ENCODE measurements around the gene SEMA4F. TPM values are rescaled to one million over a fixed set of nuclear protein-coding genes. Genes with fewer than 3 reads are reported as not detected.

Gene SEMA4F, protein sequence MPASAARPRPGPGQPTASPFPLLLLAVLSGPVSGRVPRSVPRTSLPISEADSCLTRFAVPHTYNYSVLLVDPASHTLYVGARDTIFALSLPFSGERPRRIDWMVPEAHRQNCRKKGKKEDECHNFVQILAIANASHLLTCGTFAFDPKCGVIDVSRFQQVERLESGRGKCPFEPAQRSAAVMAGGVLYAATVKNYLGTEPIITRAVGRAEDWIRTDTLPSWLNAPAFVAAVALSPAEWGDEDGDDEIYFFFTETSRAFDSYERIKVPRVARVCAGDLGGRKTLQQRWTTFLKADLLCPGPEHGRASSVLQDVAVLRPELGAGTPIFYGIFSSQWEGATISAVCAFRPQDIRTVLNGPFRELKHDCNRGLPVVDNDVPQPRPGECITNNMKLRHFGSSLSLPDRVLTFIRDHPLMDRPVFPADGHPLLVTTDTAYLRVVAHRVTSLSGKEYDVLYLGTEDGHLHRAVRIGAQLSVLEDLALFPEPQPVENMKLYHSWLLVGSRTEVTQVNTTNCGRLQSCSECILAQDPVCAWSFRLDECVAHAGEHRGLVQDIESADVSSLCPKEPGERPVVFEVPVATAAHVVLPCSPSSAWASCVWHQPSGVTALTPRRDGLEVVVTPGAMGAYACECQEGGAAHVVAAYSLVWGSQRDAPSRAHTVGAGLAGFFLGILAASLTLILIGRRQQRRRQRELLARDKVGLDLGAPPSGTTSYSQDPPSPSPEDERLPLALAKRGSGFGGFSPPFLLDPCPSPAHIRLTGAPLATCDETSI
- total RNA-seq (5.1 and 9.4 TPM in 2 replicates), polyA plus RNA-seq (5.9 and 7.3 TPM in 2 replicates), polyA minus RNA-seq (ENCODE audit: low replicate concordance) (15.6 and 16.8 TPM in 2 replicates)
- 7.3 and 7.6 TPM in 2 replicates for polyA plus RNA-seq (2012)

DNA sequence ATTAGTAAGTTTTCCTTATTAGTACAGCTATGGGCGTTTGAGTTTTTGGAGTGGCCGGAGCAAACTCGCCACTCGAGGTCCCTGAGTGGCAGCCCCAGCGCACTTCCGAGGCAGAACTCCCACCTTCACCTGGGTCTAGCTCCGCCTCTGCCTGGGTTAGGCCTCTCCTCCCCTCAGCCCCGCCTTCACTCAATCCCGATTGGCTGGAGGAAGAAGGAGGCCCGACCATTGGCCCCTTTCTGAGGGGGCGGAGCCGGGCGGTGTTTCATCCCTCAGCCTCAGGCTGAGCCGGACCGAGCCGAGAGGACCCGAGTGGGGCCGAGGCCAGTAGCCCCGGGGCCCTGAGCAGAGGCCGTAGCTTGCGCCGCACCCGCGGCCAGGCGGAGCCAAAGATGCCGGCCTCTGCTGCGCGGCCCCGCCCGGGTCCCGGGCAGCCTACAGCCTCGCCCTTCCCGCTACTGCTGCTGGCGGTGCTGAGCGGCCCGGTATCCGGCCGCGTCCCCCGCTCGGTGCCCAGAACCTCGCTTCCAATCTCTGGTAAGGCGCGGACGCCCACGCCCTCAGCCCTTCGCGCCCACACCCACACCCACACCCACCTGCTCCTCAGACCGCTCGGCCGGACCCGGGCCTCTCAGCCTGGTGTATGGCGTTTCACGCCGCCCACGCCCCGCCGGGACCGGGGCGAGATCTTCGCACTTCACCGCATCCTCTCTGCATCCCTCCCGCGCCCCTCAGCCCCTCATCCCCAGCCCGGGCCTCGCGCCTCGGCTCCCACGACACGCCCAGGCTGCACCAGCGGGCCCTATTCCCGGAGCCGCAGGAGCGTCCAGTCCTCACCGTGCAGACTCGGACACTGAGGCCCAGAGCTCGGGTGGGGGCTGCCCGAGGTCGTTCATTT is at the start of gene SEMA4F:
TSS of gene SEMA4F (plus strand) at position 263 of the 898 bp plus-strand sequence. CDS start at position 393, 130 bp downstream.
- H3K79me2 ChIP-seq (ENCODE audit: control insufficient read depth, insufficient read depth, low read length), result no peaks in the 10 kb centered on the region
- no peaks in the 10 kb centered on the region for H4K20me1 ChIP-seq (ENCODE audit: control insufficient read depth, extremely low read depth, insufficient read depth, low read length)
- peak within 1 kb of the TSS; percentile 84 for H2AFZ ChIP-seq (ENCODE audit: low read length)
- H3K4me1 ChIP-seq (ENCODE audit: control insufficient read depth, extremely low read depth, insufficient read depth, low read length), result no peaks in the 10 kb centered on the region
- H3K36me3 ChIP-seq (ENCODE audit: control insufficient read depth, insufficient read depth, low read length), result no peaks in the 10 kb centered on the region
- peak within 1 kb of the TSS; percentile 88 for H3K4me2 ChIP-seq (ENCODE audit: extremely low read depth, insufficient read depth, low read length)
- TF ChIP-seq EZH2 (IDR thresholded peaks at IDR 0.05; ENCODE audit: low read length, missing control alignments), result no peak
- TF ChIP-seq, protein P1, sequence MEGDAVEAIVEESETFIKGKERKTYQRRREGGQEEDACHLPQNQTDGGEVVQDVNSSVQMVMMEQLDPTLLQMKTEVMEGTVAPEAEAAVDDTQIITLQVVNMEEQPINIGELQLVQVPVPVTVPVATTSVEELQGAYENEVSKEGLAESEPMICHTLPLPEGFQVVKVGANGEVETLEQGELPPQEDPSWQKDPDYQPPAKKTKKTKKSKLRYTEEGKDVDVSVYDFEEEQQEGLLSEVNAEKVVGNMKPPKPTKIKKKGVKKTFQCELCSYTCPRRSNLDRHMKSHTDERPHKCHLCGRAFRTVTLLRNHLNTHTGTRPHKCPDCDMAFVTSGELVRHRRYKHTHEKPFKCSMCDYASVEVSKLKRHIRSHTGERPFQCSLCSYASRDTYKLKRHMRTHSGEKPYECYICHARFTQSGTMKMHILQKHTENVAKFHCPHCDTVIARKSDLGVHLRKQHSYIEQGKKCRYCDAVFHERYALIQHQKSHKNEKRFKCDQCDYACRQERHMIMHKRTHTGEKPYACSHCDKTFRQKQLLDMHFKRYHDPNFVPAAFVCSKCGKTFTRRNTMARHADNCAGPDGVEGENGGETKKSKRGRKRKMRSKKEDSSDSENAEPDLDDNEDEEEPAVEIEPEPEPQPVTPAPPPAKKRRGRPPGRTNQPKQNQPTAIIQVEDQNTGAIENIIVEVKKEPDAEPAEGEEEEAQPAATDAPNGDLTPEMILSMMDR (conservative IDR thresholded peaks at IDR 0.05 in 1 of 2, IDR thresholded peaks at IDR 0.05 in 1 of 2; ENCODE audit: low read depth in 1 of 2, low read length in 2 of 2), result no peak
- DNase-seq (ENCODE audit: low read depth in 2 of 2), result peak; percentile 90 to 91
- H3K27ac ChIP-seq (ENCODE audit: insufficient read depth, low read length), result peak within 1 kb of the TSS; percentile 12
- peak within 1 kb of the TSS; percentile 66 for H3K9ac ChIP-seq (ENCODE audit: insufficient read depth, low read length)
- H3K4me3 ChIP-seq (replicated peaks in 1 of 4; ENCODE audit: control extremely low read depth in 1 of 4, insufficient read depth in 1 of 4, low read depth in 3 of 4, low read length in 4 of 4), result peak within 1 kb of the TSS; percentile 58 to 76 (median 64)
- H3K9me3 ChIP-seq (ENCODE audit: control insufficient read depth, insufficient read depth, low read depth, low read length), result no peaks in the 10 kb centered on the region
- no peaks in the 10 kb centered on the region for H3K27me3 ChIP-seq (ENCODE audit: control insufficient read depth, insufficient read depth, low read length)

DNA sequence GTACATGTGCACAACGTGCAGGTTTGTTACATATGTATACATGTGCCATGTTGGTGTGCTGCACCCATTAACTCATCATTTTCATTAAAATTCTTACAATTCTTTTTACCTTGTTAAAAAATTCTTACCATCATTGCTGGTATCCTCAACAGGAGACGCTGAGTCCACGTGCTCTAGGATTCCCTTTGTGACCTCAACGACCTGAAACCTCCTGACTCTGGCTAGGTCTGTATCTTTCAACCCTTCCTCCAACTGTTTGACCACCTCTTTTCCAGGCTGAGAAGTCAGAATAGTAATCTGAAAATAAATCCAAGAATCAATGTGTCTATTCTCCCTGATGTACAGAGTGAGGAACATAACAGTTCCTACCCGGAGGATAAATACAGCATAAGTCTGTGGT is 47.1 kb upstream of the SEMA4F start:
- H3K9me3 ChIP-seq (ENCODE audit: control insufficient read depth, insufficient read depth, low read depth, low read length), result no peaks in the 10 kb centered on the region
- no peak overlapping the region for H3K4me2 ChIP-seq (ENCODE audit: extremely low read depth, insufficient read depth, low read length)
- H3K27me3 ChIP-seq (ENCODE audit: control insufficient read depth, insufficient read depth, low read length), result peaks cover 12% of the 10 kb centered on the region
- no peaks in the 10 kb centered on the region for H4K20me1 ChIP-seq (ENCODE audit: control insufficient read depth, extremely low read depth, insufficient read depth, low read length)
- no peak overlapping the region for H3K4me3 ChIP-seq (replicated peaks in 1 of 4; ENCODE audit: control extremely low read depth in 1 of 4, insufficient read depth in 1 of 4, low read depth in 3 of 4, low read length in 4 of 4)
- no peaks in the 10 kb centered on the region for H3K4me1 ChIP-seq (ENCODE audit: control insufficient read depth, extremely low read depth, insufficient read depth, low read length)
- TF ChIP-seq, protein P1 (conservative IDR thresholded peaks at IDR 0.05 in 1 of 2, IDR thresholded peaks at IDR 0.05 in 1 of 2; ENCODE audit: low read depth in 1 of 2, low read length in 2 of 2), result no peak
- TF ChIP-seq EZH2 (IDR thresholded peaks at IDR 0.05; ENCODE audit: low read length, missing control alignments), result no peak
- no peak overlapping the region for H3K27ac ChIP-seq (ENCODE audit: insufficient read depth, low read length)
- H3K9ac ChIP-seq (ENCODE audit: insufficient read depth, low read length), result no peak overlapping the region
- no peak for DNase-seq (ENCODE audit: low read depth in 2 of 2)
- H3K79me2 ChIP-seq (ENCODE audit: control insufficient read depth, insufficient read depth, low read length), result no peaks in the 10 kb centered on the region
- no peak overlapping the region for H2AFZ ChIP-seq (ENCODE audit: low read length)
- H3K36me3 ChIP-seq (ENCODE audit: control insufficient read depth, insufficient read depth, low read length), result no peaks in the 10 kb centered on the region

Data from fibroblast of lung (primary cell).